Panc1 (cell line): Measurements from ENCODE around the gene DCDC2. TPM values are rescaled to one million over a fixed set of nuclear protein-coding genes. Genes with fewer than 3 reads are reported as not detected.

Experiments
- ATAC-seq: fragments of 200-7000 bp; cut with Tn5 transposase; 2 replicates; pipeline ENCODE4 v1.9.1; 2020; ENCODE audit warnings: mild to moderate bottlenecking, moderate library complexity
- BruUV-seq: library from RNA; stranded (reverse); fragments of 400-500 nt; replicated peaks from 2 replicates; lab custom pipeline; 2021; lab: Mats Ljungman, UMichigan
- CTCF ChIA-PET: fragments of 300-600 bp; sonication (Branson Sonifier 250); formaldehyde crosslinking; loops from one replicate; lab custom pipeline; 2022; ENCODE audit warnings: antibody characterized with exemption; lab: Charles Lee
- POLR2A ChIA-PET: fragments of 300-600 bp; sonication (Branson Sonifier 250); formaldehyde crosslinking; loops from one replicate; lab custom pipeline; 2022; ENCODE audit warnings: antibody characterized with exemption; lab: Charles Lee
- DNase-seq: peaks from one replicate; pipeline ENCODE4 v3.0.0-alpha.2; 2010; ENCODE audit warnings: low read depth, low spot score
- H3K27ac ChIP-seq: 2 replicates; pipeline ENCODE4 v1.5.1; 2011; ENCODE audit warnings: mild to moderate bottlenecking, low read length, inconsistent platforms
- H3K27me3 ChIP-seq: fragments of 200-500 bp; sonication (Bioruptor generic); 2 replicates; pipeline ENCODE4 v1.6.0; 2014; ENCODE audit warnings: low read length, inconsistent platforms; ENCODE audit not compliant: control insufficient read depth, insufficient read depth
- H3K36me3 ChIP-seq: fragments of 200-500 bp; sonication (Bioruptor generic); 2 replicates; pipeline ENCODE4 v1.5.1; 2014; ENCODE audit warnings: inconsistent platforms, mild to moderate bottlenecking, low read length, moderate library complexity; ENCODE audit not compliant: control insufficient read depth, insufficient read depth
- H3K4me1 ChIP-seq: 2 replicates; pipeline ENCODE4 v1.5.1; 2011; ENCODE audit warnings: inconsistent platforms, mild to moderate bottlenecking, low read length, moderate library complexity; ENCODE audit not compliant: control insufficient read depth, insufficient read depth
- H3K4me3 ChIP-seq, 2 experiments: 2 replicates each; pipeline ENCODE4 v1.5.1; 2011 to 2012; ENCODE audit warnings: low read depth in 2 of 2, low read length in 2 of 2, mild to moderate bottlenecking in 2 of 2, inconsistent platforms in 1 of 2, moderate library complexity in 1 of 2
- H3K9me3 ChIP-seq: fragments of 200-500 bp; sonication (Bioruptor generic); 2 replicates; pipeline ENCODE4 v1.5.1; 2014; ENCODE audit warnings: low read depth, mild to moderate bottlenecking, inconsistent platforms, low read length, moderate library complexity; ENCODE audit not compliant: control insufficient read depth, insufficient read depth
- POLR2AphosphoS5 ChIP-seq: IDR thresholded peaks from 2 replicates; pipeline ENCODE4 v1.6.1; 2012; ENCODE audit warnings: mild to moderate bottlenecking, low read depth, low read length, moderate library complexity
- SIN3A ChIP-seq: IDR thresholded peaks from 2 replicates; pipeline ENCODE4 v1.6.1; 2012; ENCODE audit warnings: low read depth, mild to moderate bottlenecking, low read length, moderate library complexity, borderline replicate concordance; ENCODE audit not compliant: insufficient read depth
- TCF7L2 ChIP-seq: IDR thresholded peaks from 2 replicates; pipeline ENCODE4 v1.6.1; 2011; ENCODE audit warnings: mild to moderate bottlenecking, low read depth, low read length, inconsistent platforms
- in situ Hi-C: cut with HindIII; loops from 2 replicates; pipeline ENCODE4 v1.10.0; 2016; ENCODE audit warnings: low sequenced_read_pairs, low pct_unique_long_range_greater_than_20kb
- intact Hi-C: fragments of 100-400 bp; cut with micrococcal nuclease; formaldehyde crosslinking; loops from one replicate; pipeline ENCODE4 v1.10.0; 2022; ENCODE audit not compliant: unreplicated experiment
- total RNA-seq: library from RNA; stranded (reverse); gene quantifications from one replicate; pipeline ENCODE4 v1.2.1, GENCODE V29; 2021; ENCODE audit not compliant: unreplicated experiment
- TF ChIP-seq, protein P1 (sequence below), 2 experiments: IDR thresholded peaks; 2 replicates each; pipeline ENCODE4 v1.6.1; 2011 to 2012; ENCODE audit warnings: low read depth in 2 of 2, control low read depth in 1 of 2, low read length in 1 of 2, mild to moderate bottlenecking in 1 of 2, moderate library complexity in 1 of 2; ENCODE audit not compliant: insufficient read depth in 1 of 2
- TF ChIP-seq, protein P2 (sequence below): fragments of 450-650 bp; IDR thresholded peaks from 2 replicates; pipeline ENCODE4 v1.5.1; 2017; ENCODE audit warnings: mild to moderate bottlenecking

DCDC2 gene
- total RNA-seq, 1 experiment from 2014 or later = 0.15 TPM

DNA sequence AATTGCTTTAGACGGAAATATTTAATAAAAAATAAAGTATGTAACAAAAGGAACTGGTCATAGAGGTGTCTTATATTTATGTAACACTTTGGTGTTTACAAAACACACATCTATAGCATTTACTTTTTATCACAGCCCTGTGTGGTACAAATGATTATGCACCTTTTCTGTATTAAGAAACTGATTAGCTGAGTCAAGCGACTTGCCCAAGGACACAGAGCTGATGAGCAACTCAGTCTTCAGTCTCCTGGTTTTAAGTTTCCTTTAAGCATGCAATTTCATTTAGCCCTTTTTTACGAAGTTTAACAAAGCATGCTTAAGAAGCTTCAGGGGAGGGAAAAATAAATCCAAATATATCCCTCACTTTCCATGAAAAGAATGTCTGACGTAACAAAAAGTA is 2.5 kb downstream of the DCDC2 start:
- H3K4me1 ChIP-seq = 0 out of 2 replicates have a peak, but pooled peaks cover 2% of the 10 kb centered on the region
- no peak for ATAC-seq
- H3K36me3 ChIP-seq = no peaks in the 10 kb centered on the region
- POLR2A ChIA-PET = no interaction called here
- in situ Hi-C loops = no loop called here
- CTCF ChIA-PET = interaction anchor here (0.9 kb wide), 1 partner anchor 72 kb away, joined by 3 read pairs; no protein-coding TSS in a partner anchor
- H3K4me3 ChIP-seq = no peak overlapping the region
- no peak for DNase-seq
- no TSS peak for BruUV-seq
- intact Hi-C loops = no loop called here
- no peak overlapping the region for H3K27ac ChIP-seq
- no peaks in the 10 kb centered on the region for H3K9me3 ChIP-seq
- H3K27me3 ChIP-seq = peaks cover 19% of the 10 kb centered on the region
- TF ChIP-seq, protein P1, sequence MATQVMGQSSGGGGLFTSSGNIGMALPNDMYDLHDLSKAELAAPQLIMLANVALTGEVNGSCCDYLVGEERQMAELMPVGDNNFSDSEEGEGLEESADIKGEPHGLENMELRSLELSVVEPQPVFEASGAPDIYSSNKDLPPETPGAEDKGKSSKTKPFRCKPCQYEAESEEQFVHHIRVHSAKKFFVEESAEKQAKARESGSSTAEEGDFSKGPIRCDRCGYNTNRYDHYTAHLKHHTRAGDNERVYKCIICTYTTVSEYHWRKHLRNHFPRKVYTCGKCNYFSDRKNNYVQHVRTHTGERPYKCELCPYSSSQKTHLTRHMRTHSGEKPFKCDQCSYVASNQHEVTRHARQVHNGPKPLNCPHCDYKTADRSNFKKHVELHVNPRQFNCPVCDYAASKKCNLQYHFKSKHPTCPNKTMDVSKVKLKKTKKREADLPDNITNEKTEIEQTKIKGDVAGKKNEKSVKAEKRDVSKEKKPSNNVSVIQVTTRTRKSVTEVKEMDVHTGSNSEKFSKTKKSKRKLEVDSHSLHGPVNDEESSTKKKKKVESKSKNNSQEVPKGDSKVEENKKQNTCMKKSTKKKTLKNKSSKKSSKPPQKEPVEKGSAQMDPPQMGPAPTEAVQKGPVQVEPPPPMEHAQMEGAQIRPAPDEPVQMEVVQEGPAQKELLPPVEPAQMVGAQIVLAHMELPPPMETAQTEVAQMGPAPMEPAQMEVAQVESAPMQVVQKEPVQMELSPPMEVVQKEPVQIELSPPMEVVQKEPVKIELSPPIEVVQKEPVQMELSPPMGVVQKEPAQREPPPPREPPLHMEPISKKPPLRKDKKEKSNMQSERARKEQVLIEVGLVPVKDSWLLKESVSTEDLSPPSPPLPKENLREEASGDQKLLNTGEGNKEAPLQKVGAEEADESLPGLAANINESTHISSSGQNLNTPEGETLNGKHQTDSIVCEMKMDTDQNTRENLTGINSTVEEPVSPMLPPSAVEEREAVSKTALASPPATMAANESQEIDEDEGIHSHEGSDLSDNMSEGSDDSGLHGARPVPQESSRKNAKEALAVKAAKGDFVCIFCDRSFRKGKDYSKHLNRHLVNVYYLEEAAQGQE (IDR thresholded peaks at IDR 0.05; ENCODE audit: insufficient read depth in 1 of 2, low read depth in 2 of 2, low read length in 1 of 2) = no peak
- TF ChIP-seq TCF7L2 = no peak
- TF ChIP-seq SIN3A = no peak
- TF ChIP-seq POLR2AphosphoS5 = no peak
- TF ChIP-seq, protein P2, sequence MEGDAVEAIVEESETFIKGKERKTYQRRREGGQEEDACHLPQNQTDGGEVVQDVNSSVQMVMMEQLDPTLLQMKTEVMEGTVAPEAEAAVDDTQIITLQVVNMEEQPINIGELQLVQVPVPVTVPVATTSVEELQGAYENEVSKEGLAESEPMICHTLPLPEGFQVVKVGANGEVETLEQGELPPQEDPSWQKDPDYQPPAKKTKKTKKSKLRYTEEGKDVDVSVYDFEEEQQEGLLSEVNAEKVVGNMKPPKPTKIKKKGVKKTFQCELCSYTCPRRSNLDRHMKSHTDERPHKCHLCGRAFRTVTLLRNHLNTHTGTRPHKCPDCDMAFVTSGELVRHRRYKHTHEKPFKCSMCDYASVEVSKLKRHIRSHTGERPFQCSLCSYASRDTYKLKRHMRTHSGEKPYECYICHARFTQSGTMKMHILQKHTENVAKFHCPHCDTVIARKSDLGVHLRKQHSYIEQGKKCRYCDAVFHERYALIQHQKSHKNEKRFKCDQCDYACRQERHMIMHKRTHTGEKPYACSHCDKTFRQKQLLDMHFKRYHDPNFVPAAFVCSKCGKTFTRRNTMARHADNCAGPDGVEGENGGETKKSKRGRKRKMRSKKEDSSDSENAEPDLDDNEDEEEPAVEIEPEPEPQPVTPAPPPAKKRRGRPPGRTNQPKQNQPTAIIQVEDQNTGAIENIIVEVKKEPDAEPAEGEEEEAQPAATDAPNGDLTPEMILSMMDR = no peak

DNA sequence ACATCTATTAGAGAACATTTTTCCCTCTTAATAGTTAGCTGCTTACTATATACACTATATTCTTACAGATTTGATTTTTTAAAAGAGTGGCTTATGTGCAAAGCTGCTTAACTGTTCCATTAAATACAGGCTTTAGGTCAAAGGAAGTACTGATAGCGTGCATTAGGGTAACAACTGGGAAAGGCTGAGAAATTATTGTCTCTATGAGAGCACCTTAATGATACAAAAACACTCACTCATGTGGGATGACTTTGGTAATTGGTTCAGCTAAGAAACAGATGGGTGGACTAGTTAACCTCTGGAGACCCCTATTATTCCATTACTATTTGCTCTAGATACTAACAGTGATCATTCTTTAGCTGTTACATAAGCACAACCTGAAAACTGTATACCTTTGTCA is 4.0 kb downstream of the DCDC2 start:
- no TSS peak for BruUV-seq
- in situ Hi-C loops = no loop called here
- Histone ChIP-seq H3K4me1 (0 out of 2 replicates have a peak, but pooled peaks cover 2% of the 10 kb centered on the region), H3K9me3 (no peaks in the 10 kb centered on the region), H3K36me3 (no peaks in the 10 kb centered on the region), H3K27me3 (peaks cover 22% of the 10 kb centered on the region), H3K27ac (no peak overlapping the region), H3K4me3 (no peak overlapping the region)
- ATAC-seq (no peak), DNase-seq (no peak)
- ChIA-PET CTCF (no interaction called here), POLR2A (no interaction called here)
- no peak for TF ChIP-seq SIN3A
- no peak for TF ChIP-seq TCF7L2
- TF ChIP-seq, protein P1 (IDR thresholded peaks at IDR 0.05; ENCODE audit: insufficient read depth in 1 of 2, low read depth in 2 of 2, low read length in 1 of 2) = no peak
- TF ChIP-seq POLR2AphosphoS5 = no peak
- TF ChIP-seq, protein P2 = no peak
- intact Hi-C loops = no loop called here
